GM23338 (cell line): ENCODE data around the gene SCIMP. TPM values are rescaled to one million over a fixed set of nuclear protein-coding genes. Genes with fewer than 3 reads are reported as not detected.

Source experiments
- ATAC-seq: fragments of 200-7000 bp; cut with Tn5 transposase; 3 replicates; pipeline ENCODE4 v1.9.1; 2020
- DNase-seq: peaks from one replicate; pipeline ENCODE4 v3.0.0-alpha.2; 2015; ENCODE audit warnings: low spot score
- H2AFZ ChIP-seq: fragments of 200-600 bp; sonication (generic); 2 replicates; pipeline ENCODE4 v1.8.0; 2016; ENCODE audit warnings: antibody characterized with exemption, mild to moderate bottlenecking, moderate library complexity
- H3F3A ChIP-seq: fragments of 200-600 bp; sonication (generic); replicated peaks from 2 replicates; pipeline ENCODE4 v1.8.0; 2017; ENCODE audit warnings: antibody characterized with exemption, mixed run types, low read depth
- H3K27ac ChIP-seq: fragments of 200-600 bp; sonication (generic); 2 replicates; pipeline ENCODE4 v1.6.1; 2016; ENCODE audit warnings: low read depth
- H3K27me3 ChIP-seq: fragments of 200-600 bp; sonication (generic); 2 replicates; pipeline ENCODE4 v1.8.0; 2016; ENCODE audit warnings: mild to moderate bottlenecking, mixed run types, moderate library complexity; ENCODE audit not compliant: insufficient read depth
- H3K36me3 ChIP-seq: fragments of 200-600 bp; sonication (generic); 2 replicates; pipeline ENCODE4 v1.8.0; 2016; ENCODE audit warnings: mild to moderate bottlenecking; ENCODE audit not compliant: insufficient read depth
- H3K4me1 ChIP-seq: fragments of 200-600 bp; sonication (generic); 2 replicates; pipeline ENCODE4 v1.8.0; 2016; ENCODE audit warnings: mild to moderate bottlenecking, moderate library complexity; ENCODE audit not compliant: insufficient read depth
- H3K4me2 ChIP-seq: fragments of 200-600 bp; sonication (generic); 2 replicates; pipeline ENCODE4 v1.7.1; 2017; ENCODE audit warnings: mixed run types
- H3K4me3 ChIP-seq: fragments of 200-600 bp; sonication (generic); 2 replicates; pipeline ENCODE4 v1.6.1; 2016; ENCODE audit warnings: mixed run types
- H3K79me2 ChIP-seq: fragments of 200-600 bp; sonication (generic); replicated peaks from 2 replicates; pipeline ENCODE4 v1.8.0; 2017; ENCODE audit warnings: mild to moderate bottlenecking; ENCODE audit not compliant: insufficient read depth
- H3K9me2 ChIP-seq: fragments of 200-600 bp; sonication (generic); 2 replicates; pipeline ENCODE4 v1.8.0; 2017; ENCODE audit not compliant: insufficient read depth
- H4K20me1 ChIP-seq: fragments of 200-600 bp; sonication (generic); replicated peaks from 2 replicates; pipeline ENCODE4 v1.8.0; 2017; ENCODE audit warnings: mild to moderate bottlenecking; ENCODE audit not compliant: insufficient read depth
- H3K27ac Mint-ChIP-seq: 2 replicates; pipeline ENCODE4 v1.8.0; 2020; ENCODE audit warnings: inconsistent platforms, mild to moderate bottlenecking, moderate library complexity, mixed read lengths
- H3K27me3 Mint-ChIP-seq: 3 replicates; pipeline ENCODE4 v1.8.0; 2022; ENCODE audit warnings: low read depth, mild to moderate bottlenecking, moderate library complexity, mixed read lengths, inconsistent platforms; ENCODE audit not compliant: insufficient read depth, poor library complexity
- H3K36me3 Mint-ChIP-seq: 3 replicates; pipeline ENCODE4 v1.8.0; 2021; ENCODE audit warnings: low read depth, mild to moderate bottlenecking, inconsistent platforms, moderate library complexity, mixed read lengths
- H3K4me1 Mint-ChIP-seq: 3 replicates; pipeline ENCODE4 v1.8.0; 2020; ENCODE audit warnings: mild to moderate bottlenecking, inconsistent platforms, mixed read lengths
- H3K4me3 Mint-ChIP-seq: 3 replicates; pipeline ENCODE4 v1.8.0; 2021; ENCODE audit warnings: moderate library complexity, mild to moderate bottlenecking, inconsistent platforms, mixed read lengths
- H3K9me3 Mint-ChIP-seq: 3 replicates; pipeline ENCODE4 v1.8.0; 2020; ENCODE audit warnings: moderate library complexity, mild to moderate bottlenecking, inconsistent platforms, mixed read lengths
- CREB1 ChIP-seq: fragments of 250-450 bp; sonication (Bioruptor Pico); IDR thresholded peaks from 2 replicates; pipeline ENCODE4 v1.5.0; 2020; ENCODE audit warnings: low read depth, mild to moderate bottlenecking, moderate library complexity
- EZH2 ChIP-seq: fragments of 200-600 bp; sonication (generic); IDR thresholded peaks from one replicate; pipeline ENCODE4 v1.8.0; 2017; ENCODE audit warnings: antibody characterized with exemption, mild to moderate bottlenecking, low read depth; ENCODE audit not compliant: unreplicated experiment
- EZH2phosphoT487 ChIP-seq: fragments of 200-600 bp; sonication (generic); IDR thresholded peaks from one replicate; pipeline ENCODE4 v1.8.1; 2018; ENCODE audit warnings: antibody characterized with exemption; ENCODE audit not compliant: unreplicated experiment
- JUNB ChIP-seq: IDR thresholded peaks from one replicate; pipeline ENCODE4 v1.6.1; 2016; ENCODE audit warnings: antibody characterized with exemption; ENCODE audit not compliant: unreplicated experiment
- NANOG ChIP-seq: IDR thresholded peaks from 2 replicates; pipeline ENCODE4 v1.6.1; 2016; ENCODE audit warnings: antibody characterized with exemption, borderline replicate concordance
- POLR2AphosphoS5 ChIP-seq: IDR thresholded peaks from 2 replicates; pipeline ENCODE4 v1.6.1; 2016; ENCODE audit warnings: antibody characterized with exemption, low read depth
- STAT1 ChIP-seq: IDR thresholded peaks from one replicate; pipeline ENCODE4 v1.6.1; 2016; ENCODE audit warnings: antibody characterized with exemption; ENCODE audit not compliant: unreplicated experiment
- ZNF114 ChIP-seq: fragments of 250-450 bp; sonication (Bioruptor Pico); IDR thresholded peaks from 2 replicates; pipeline ENCODE4 v1.5.0; 2020; ENCODE audit warnings: mild to moderate bottlenecking, moderate library complexity
- ZNF331 ChIP-seq: fragments of 250-450 bp; sonication (Bioruptor Pico); IDR thresholded peaks from 2 replicates; pipeline ENCODE4 v1.5.0; 2020; ENCODE audit warnings: low read depth, mild to moderate bottlenecking, moderate library complexity
- polyA plus RNA-seq: library from polyadenylated mRNA; unstranded; fragments of >200 nt; fragmentation: Nextera tagmentation; extraction: Ambion mirVana; gene quantifications from 2 replicates; pipeline ENCODE4 v1.2.1, GENCODE V29; 2016
- total RNA-seq: library from RNA; depleted of rRNA; stranded (reverse); fragments of >200 nt; shearing (Covaris generic); gene quantifications from 2 replicates; pipeline ENCODE4 v1.2.3, GENCODE V29; 2014
- TF ChIP-seq, protein P1 (sequence below), 2 experiments: fragments of 200-600 bp in 1 of 2; sonication (generic) in 1 of 2; conservative IDR thresholded peaks; 2 replicates each; pipeline versions ENCODE4 v1.5.1 to v1.6.1; 2016 to 2017; ENCODE audit warnings: antibody characterized with exemption in 2 of 2, low read depth in 2 of 2, mild to moderate bottlenecking in 2 of 2, moderate library complexity in 1 of 2
- TF ChIP-seq, protein P2 (sequence below): IDR thresholded peaks from 2 replicates; pipeline ENCODE4 v1.6.1; 2016; ENCODE audit warnings: antibody characterized with exemption
- TF ChIP-seq, protein P3 (sequence below): fragments of 250-450 bp; sonication (Bioruptor Pico); IDR thresholded peaks from 2 replicates; pipeline ENCODE4 v1.5.0; 2020; ENCODE audit warnings: mild to moderate bottlenecking, moderate library complexity

SCIMP gene
- total and polyA plus RNA-seq, 2 experiments from 2014 or later: 0.36 TPM; not detected in 1

DNA sequence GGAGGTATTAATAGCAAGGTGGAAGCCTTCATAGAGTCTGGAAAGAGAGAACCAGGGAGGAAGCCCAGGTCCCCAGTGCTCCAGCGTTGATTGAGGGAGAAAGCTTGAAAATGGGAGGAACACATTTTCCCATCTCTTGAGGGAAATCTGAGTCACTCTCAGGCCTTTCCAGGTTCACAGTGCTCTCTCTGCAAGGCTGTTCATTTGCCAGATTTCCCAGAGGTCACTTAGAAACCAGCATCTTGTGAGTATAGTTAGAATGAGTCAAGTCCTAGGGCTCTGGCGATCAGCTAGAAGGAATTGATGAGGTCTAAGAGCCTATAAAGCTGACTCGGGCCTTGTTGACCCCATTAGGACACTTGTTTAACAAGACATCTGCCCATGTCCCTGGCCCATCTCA lies 25.3 kb downstream of the SCIMP start (continued):
- TF ChIP-seq, protein P1, sequence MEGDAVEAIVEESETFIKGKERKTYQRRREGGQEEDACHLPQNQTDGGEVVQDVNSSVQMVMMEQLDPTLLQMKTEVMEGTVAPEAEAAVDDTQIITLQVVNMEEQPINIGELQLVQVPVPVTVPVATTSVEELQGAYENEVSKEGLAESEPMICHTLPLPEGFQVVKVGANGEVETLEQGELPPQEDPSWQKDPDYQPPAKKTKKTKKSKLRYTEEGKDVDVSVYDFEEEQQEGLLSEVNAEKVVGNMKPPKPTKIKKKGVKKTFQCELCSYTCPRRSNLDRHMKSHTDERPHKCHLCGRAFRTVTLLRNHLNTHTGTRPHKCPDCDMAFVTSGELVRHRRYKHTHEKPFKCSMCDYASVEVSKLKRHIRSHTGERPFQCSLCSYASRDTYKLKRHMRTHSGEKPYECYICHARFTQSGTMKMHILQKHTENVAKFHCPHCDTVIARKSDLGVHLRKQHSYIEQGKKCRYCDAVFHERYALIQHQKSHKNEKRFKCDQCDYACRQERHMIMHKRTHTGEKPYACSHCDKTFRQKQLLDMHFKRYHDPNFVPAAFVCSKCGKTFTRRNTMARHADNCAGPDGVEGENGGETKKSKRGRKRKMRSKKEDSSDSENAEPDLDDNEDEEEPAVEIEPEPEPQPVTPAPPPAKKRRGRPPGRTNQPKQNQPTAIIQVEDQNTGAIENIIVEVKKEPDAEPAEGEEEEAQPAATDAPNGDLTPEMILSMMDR (conservative IDR thresholded peaks at IDR 0.05; ENCODE audit: low read depth in 2 of 2): no peak
- no peak for TF ChIP-seq CREB1 (CRISPR knock-in tag)

DNA sequence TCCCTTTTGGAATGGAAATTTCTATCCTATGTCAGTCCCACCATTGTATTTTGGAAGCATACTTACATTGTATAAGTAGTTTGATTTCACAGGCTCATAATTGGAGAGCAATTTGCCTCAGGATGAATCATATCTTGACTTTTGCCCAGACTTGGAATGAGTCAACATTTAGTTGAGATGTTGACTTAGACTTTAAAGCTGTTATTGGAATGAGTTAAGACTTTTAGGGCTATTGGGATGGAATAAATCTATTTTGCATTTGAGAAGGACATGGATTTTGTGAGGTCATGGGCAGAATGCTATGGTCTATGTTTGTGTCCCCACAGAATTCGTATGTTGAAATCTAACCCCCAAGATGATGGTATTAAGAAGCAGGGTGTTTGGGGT lies 30.8 kb downstream of the SCIMP start:
- H3K9me3 Mint-ChIP-seq: peaks cover 5% of the 10 kb centered on the region
- Histone ChIP-seq H3K9me2 (no peaks in the 10 kb centered on the region), H3F3A (no peaks in the 10 kb centered on the region), H3K4me3 (no peak overlapping the region), H3K27me3 (no peaks in the 10 kb centered on the region), H3K4me2 (no peak overlapping the region), H3K79me2 (no peaks in the 10 kb centered on the region), H3K27ac (no peak overlapping the region), H2AFZ (no peak overlapping the region), H4K20me1 (no peaks in the 10 kb centered on the region), H3K36me3 (no peaks in the 10 kb centered on the region), H3K4me1 (no peaks in the 10 kb centered on the region)
- H3K27ac Mint-ChIP-seq: no peak overlapping the region
- H3K36me3 Mint-ChIP-seq: no peaks in the 10 kb centered on the region
- H3K27me3 Mint-ChIP-seq: peaks cover 4% of the 10 kb centered on the region
- no peak overlapping the region; the same call in 2 of the 3 replicates for H3K4me3 Mint-ChIP-seq
- ATAC-seq (no peak), DNase-seq (no peak)
- no peaks in the 10 kb centered on the region for H3K4me1 Mint-ChIP-seq
- TF ChIP-seq, protein P2, sequence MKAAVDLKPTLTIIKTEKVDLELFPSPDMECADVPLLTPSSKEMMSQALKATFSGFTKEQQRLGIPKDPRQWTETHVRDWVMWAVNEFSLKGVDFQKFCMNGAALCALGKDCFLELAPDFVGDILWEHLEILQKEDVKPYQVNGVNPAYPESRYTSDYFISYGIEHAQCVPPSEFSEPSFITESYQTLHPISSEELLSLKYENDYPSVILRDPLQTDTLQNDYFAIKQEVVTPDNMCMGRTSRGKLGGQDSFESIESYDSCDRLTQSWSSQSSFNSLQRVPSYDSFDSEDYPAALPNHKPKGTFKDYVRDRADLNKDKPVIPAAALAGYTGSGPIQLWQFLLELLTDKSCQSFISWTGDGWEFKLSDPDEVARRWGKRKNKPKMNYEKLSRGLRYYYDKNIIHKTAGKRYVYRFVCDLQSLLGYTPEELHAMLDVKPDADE: no peak
- TF ChIP-seq STAT1 (no peak), EZH2 (no peak), POLR2AphosphoS5 (no peak), JUNB (no peak), ZNF114 (no peak), ZNF331 (no peak), NANOG (no peak), CREB1 (CRISPR knock-in tag) (no peak), EZH2phosphoT487 (no peak)
- TF ChIP-seq, protein P1 (conservative IDR thresholded peaks at IDR 0.05; ENCODE audit: low read depth in 2 of 2): no peak
- TF ChIP-seq, protein P3, sequence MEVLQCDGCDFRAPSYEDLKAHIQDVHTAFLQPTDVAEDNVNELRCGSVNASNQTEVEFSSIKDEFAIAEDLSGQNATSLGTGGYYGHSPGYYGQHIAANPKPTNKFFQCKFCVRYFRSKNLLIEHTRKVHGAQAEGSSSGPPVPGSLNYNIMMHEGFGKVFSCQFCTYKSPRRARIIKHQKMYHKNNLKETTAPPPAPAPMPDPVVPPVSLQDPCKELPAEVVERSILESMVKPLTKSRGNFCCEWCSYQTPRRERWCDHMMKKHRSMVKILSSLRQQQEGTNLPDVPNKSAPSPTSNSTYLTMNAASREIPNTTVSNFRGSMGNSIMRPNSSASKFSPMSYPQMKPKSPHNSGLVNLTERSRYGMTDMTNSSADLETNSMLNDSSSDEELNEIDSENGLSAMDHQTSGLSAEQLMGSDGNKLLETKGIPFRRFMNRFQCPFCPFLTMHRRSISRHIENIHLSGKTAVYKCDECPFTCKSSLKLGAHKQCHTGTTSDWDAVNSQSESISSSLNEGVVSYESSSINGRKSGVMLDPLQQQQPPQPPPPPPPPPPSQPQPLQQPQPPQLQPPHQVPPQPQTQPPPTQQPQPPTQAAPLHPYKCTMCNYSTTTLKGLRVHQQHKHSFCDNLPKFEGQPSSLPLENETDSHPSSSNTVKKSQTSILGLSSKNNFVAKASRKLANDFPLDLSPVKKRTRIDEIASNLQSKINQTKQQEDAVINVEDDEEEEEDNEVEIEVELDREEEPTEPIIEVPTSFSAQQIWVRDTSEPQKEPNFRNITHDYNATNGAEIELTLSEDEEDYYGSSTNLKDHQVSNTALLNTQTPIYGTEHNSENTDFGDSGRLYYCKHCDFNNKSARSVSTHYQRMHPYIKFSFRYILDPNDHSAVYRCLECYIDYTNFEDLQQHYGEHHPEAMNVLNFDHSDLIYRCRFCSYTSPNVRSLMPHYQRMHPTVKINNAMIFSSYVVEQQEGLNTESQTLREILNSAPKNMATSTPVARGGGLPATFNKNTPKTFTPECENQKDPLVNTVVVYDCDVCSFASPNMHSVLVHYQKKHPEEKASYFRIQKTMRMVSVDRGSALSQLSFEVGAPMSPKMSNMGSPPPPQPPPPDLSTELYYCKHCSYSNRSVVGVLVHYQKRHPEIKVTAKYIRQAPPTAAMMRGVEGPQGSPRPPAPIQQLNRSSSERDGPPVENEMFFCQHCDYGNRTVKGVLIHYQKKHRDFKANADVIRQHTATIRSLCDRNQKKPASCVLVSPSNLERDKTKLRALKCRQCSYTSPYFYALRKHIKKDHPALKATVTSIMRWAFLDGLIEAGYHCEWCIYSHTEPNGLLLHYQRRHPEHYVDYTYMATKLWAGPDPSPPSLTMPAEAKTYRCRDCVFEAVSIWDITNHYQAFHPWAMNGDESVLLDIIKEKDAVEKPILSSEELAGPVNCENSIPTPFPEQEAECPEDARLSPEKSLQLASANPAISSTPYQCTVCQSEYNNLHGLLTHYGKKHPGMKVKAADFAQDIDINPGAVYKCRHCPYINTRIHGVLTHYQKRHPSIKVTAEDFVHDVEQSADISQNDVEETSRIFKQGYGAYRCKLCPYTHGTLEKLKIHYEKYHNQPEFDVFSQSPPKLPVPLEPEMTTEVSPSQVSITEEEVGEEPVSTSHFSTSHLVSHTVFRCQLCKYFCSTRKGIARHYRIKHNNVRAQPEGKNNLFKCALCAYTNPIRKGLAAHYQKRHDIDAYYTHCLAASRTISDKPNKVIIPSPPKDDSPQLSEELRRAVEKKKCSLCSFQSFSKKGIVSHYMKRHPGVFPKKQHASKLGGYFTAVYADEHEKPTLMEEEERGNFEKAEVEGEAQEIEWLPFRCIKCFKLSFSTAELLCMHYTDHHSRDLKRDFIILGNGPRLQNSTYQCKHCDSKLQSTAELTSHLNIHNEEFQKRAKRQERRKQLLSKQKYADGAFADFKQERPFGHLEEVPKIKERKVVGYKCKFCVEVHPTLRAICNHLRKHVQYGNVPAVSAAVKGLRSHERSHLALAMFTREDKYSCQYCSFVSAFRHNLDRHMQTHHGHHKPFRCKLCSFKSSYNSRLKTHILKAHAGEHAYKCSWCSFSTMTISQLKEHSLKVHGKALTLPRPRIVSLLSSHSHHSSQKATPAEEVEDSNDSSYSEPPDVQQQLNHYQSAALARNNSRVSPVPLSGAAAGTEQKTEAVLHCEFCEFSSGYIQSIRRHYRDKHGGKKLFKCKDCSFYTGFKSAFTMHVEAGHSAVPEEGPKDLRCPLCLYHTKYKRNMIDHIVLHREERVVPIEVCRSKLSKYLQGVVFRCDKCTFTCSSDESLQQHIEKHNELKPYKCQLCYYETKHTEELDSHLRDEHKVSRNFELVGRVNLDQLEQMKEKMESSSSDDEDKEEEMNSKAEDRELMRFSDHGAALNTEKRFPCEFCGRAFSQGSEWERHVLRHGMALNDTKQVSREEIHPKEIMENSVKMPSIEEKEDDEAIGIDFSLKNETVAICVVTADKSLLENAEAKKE: no peak
